ENCODE data around the gene HSF2.

The HSF2 gene

DNA sequence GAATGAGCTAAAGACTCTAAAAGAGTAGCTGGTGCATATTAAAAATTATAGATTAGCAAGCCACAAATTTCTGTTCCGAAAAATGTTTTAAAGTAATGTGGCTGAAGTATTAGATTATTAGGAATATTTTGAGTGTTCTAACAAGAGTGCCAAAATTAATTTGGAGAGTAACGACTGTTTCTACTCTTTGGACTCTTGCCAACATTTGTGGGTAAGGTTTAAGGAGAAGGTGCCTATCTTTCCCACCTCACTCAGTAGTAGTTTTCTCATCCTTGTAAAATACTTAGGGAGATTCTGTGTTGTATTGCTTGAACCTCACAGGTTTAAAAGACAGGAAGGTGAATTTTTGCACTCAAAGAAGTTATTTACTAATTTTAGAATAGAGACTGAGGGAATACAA lies 5.0 kb downstream of the HSF2 start:
- no peak for TF ChIP-seq SIN3A (IDR thresholded peaks at IDR 0.05; ENCODE audit: borderline replicate concordance, insufficient read depth, low read length)
- no peak for TF ChIP-seq TAF1 (IDR thresholded peaks at IDR 0.05; ENCODE audit: borderline replicate concordance, insufficient read depth, low read length)
- TF ChIP-seq FOXP2 (optimal IDR thresholded peaks at IDR 0.05; ENCODE audit: borderline replicate concordance, extremely low read depth, extremely low read length, insufficient read depth), result no peak
- no peak for TF ChIP-seq REST (IDR thresholded peaks at IDR 0.05; ENCODE audit: insufficient read depth in 1 of 2, low read depth in 2 of 2, low read length in 2 of 2)
- no peak for TF ChIP-seq POLR2AphosphoS5 (IDR thresholded peaks at IDR 0.05; ENCODE audit: low read depth, low read length)

DNA sequence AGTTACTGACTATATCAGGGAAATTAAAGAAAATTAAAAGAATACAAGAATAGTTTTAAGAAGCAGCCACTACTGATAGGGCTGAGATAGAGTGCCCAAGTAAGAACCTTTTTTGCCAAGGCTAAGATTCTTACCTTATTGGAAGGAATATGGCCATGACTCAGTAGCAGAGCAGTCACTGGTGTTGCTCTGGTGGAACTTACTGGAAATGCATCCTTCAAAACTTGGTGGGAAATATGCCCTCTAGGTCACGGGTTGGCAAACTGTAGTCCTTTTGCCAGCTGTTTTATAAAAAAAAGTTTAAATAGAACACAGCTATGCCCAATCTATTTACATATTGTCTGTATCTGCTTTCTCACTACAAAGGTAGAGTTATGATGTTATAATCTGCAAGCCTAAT lies 6.0 kb downstream of the HSF2 start:
- TF ChIP-seq SIN3A (IDR thresholded peaks at IDR 0.05; ENCODE audit: borderline replicate concordance, insufficient read depth, low read length) (no peak), POLR2AphosphoS5 (IDR thresholded peaks at IDR 0.05; ENCODE audit: low read depth, low read length) (no peak), REST (IDR thresholded peaks at IDR 0.05; ENCODE audit: insufficient read depth in 1 of 2, low read depth in 2 of 2, low read length in 2 of 2) (no peak), TAF1 (IDR thresholded peaks at IDR 0.05; ENCODE audit: borderline replicate concordance, insufficient read depth, low read length) (no peak), FOXP2 (optimal IDR thresholded peaks at IDR 0.05; ENCODE audit: borderline replicate concordance, extremely low read depth, extremely low read length, insufficient read depth) (no peak)

DNA sequence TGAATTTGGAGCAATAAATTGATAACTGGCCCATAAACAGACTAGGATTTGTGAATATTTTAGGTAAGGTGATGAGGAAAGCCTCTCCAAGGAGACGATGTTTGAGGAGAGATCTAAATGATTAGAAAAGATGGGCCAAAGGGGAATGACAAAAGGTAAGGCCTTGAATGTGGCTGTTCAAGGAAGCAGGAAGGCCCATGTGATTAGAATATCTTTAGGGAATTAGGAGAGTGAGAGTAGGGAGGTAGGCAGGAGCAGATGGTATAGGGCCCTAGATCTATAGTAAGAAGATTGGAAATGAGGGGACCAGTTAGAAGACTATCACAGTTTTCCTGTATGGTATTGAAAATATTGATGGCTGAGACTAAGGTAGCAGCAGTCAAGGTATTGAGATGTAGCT lies 6.7 kb downstream of the HSF2 start:
- TF ChIP-seq TAF1 (IDR thresholded peaks at IDR 0.05; ENCODE audit: borderline replicate concordance, insufficient read depth, low read length), result no peak
- no peak for TF ChIP-seq SIN3A (IDR thresholded peaks at IDR 0.05; ENCODE audit: borderline replicate concordance, insufficient read depth, low read length)
- no peak for TF ChIP-seq FOXP2 (optimal IDR thresholded peaks at IDR 0.05; ENCODE audit: borderline replicate concordance, extremely low read depth, extremely low read length, insufficient read depth)
- TF ChIP-seq POLR2AphosphoS5 (IDR thresholded peaks at IDR 0.05; ENCODE audit: low read depth, low read length), result no peak
- no peak for TF ChIP-seq REST (IDR thresholded peaks at IDR 0.05; ENCODE audit: insufficient read depth in 1 of 2, low read depth in 2 of 2, low read length in 2 of 2)

DNA sequence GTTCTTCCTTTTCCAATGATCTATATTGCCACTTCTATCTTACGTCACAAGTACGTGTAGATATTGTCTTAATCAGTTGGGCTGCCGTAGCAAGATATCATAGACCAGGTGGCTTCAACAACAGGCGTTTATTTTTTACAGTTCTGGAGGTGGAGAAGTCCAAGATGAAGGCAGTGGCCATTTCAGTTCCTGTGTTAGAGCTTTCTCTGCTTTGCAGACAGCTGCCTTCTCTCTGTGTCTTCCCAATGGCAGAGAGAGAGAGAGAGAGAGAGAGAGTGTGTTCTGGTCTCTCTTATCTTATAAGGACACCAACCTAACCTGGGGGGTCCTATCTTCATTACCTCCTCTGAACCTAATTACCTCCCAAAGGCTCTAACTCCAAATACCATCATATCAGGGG lies 8.3 kb downstream of the HSF2 start:
- no peak for TF ChIP-seq REST (IDR thresholded peaks at IDR 0.05; ENCODE audit: insufficient read depth in 1 of 2, low read depth in 2 of 2, low read length in 2 of 2)
- TF ChIP-seq TAF1 (IDR thresholded peaks at IDR 0.05; ENCODE audit: borderline replicate concordance, insufficient read depth, low read length), result no peak
- no peak for TF ChIP-seq POLR2AphosphoS5 (IDR thresholded peaks at IDR 0.05; ENCODE audit: low read depth, low read length)
- TF ChIP-seq SIN3A (IDR thresholded peaks at IDR 0.05; ENCODE audit: borderline replicate concordance, insufficient read depth, low read length), result no peak
- TF ChIP-seq FOXP2 (optimal IDR thresholded peaks at IDR 0.05; ENCODE audit: borderline replicate concordance, extremely low read depth, extremely low read length, insufficient read depth), result no peak

GRCh38 chr6:122408240-122408639 lies 8.8 kb downstream of the HSF2 start:
- TF ChIP-seq FOXP2 (optimal IDR thresholded peaks at IDR 0.05; ENCODE audit: borderline replicate concordance, extremely low read depth, extremely low read length, insufficient read depth) (no peak), SIN3A (IDR thresholded peaks at IDR 0.05; ENCODE audit: borderline replicate concordance, insufficient read depth, low read length) (no peak), TAF1 (IDR thresholded peaks at IDR 0.05; ENCODE audit: borderline replicate concordance, insufficient read depth, low read length) (no peak), REST (IDR thresholded peaks at IDR 0.05; ENCODE audit: insufficient read depth in 1 of 2, low read depth in 2 of 2, low read length in 2 of 2) (no peak), POLR2AphosphoS5 (IDR thresholded peaks at IDR 0.05; ENCODE audit: low read depth, low read length) (no peak)
